HUES6 (cell line): Measurements from ENCODE around the gene SPANXD.
"Not testable (repeated sequence)": the region's sequence is repeated elsewhere in the genome, so short reads cannot be mapped to it uniquely, and the experiment has no call there.

Experiments used
- H3K27ac ChIP-seq: 2 replicates; pipeline ENCODE4 v1.7.0; 2013; ENCODE audit warnings: low read depth, mild to moderate bottlenecking, low read length, inconsistent platforms
- H3K27me3 ChIP-seq: 2 replicates; pipeline ENCODE4 v1.6.1; 2013; ENCODE audit warnings: low read length; ENCODE audit not compliant: control insufficient read depth, insufficient read depth
- H3K36me3 ChIP-seq: 2 replicates; pipeline ENCODE4 v1.6.1; 2013; ENCODE audit warnings: low read length; ENCODE audit not compliant: control insufficient read depth, insufficient read depth
- H3K4me1 ChIP-seq: 2 replicates; pipeline ENCODE4 v1.6.1; 2013; ENCODE audit warnings: low read length; ENCODE audit not compliant: control insufficient read depth, insufficient read depth
- H3K4me3 ChIP-seq: 2 replicates; pipeline ENCODE4 v1.5.1; 2013; ENCODE audit warnings: low read depth, low read length
- H3K9ac ChIP-seq: one replicate; pipeline ENCODE4 v1.6.1; 2013; ENCODE audit warnings: mild to moderate bottlenecking, low read length
- H3K9me3 ChIP-seq: 2 replicates; pipeline ENCODE4 v1.6.1; 2013; ENCODE audit warnings: low read depth, low read length; ENCODE audit not compliant: control insufficient read depth, insufficient read depth

SPANXD gene, protein sequence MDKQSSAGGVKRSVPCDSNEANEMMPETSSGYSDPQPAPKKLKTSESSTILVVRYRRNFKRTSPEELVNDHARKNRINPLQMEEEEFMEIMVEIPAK

DNA sequence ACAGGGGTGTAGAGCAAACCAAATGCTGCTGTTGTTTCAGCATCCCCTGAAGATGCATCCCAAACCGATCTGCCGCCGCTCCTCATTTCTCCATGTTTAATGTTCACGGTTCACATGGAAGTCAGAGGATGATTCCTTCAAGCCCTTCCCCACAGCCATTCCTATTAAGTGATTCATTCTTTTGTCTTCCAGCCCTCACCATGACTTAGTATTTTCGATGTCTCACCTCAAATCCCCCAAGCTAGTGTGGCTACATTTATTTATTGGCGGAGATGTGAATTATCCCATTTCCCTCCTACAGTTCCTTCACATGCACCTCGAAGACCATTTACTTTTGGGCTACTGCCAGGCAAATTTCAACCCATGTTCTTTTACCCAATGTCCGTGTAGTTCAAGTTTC is at the start of gene SPANXD:
SPANXD (minus strand) TSS at position 101 of the 400 bp plus-strand sequence. CDS start 334 bp downstream, outside the sequence.
- not testable (repeated sequence) for H3K27ac ChIP-seq, H3K4me3 ChIP-seq, H3K27me3 ChIP-seq, H3K9ac ChIP-seq, H3K4me1 ChIP-seq, H3K36me3 ChIP-seq, H3K9me3 ChIP-seq

DNA sequence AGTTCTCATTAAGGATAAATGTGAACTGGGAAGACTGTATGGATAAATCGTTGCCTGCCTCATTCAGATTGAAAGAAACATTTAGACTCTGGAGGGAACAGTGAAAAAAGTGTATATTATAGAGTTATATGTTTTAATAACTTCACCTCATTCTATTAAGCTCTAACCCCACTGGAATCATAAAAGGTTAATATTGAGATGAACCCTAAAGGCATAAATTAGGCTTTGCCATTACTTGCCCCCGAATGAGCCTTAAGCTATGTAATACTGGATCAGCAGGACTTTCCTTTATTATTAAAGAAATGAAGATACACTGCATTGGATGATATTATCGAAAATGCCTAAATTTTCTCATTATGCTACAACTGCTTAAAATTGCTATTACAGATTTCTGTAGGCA is 44.1 kb upstream of the SPANXD start:
- H3K9me3 ChIP-seq = no peaks in the 10 kb centered on the region
- no peak overlapping the region for H3K9ac ChIP-seq
- no peaks in the 10 kb centered on the region for H3K36me3 ChIP-seq
- no peaks in the 10 kb centered on the region for H3K27me3 ChIP-seq
- no peak overlapping the region for H3K27ac ChIP-seq
- H3K4me3 ChIP-seq = no peak overlapping the region
- H3K4me1 ChIP-seq = no peaks in the 10 kb centered on the region

DNA sequence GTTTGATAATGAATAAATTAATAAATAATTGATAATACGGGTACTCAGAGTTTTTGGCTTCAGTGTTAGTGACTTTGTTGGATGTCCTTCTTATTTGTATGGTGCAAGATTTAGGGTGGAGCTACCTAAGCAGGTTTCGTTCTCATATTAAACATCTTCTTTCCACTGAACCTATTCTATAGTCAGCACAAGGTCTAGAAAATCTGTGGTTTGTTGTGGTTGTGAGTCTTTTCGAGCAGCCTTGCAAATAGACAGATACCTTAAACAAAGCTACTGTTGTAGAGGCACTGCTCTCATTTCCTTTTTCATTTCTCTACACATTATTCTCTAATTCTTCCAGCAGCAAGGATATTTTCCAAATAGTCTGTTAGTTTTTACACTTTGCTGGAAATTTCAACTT is 38.1 kb upstream of the SPANXD start:
- no peak overlapping the region for H3K27ac ChIP-seq
- H3K27me3 ChIP-seq = no peaks in the 10 kb centered on the region
- no peaks in the 10 kb centered on the region for H3K36me3 ChIP-seq
- no peaks in the 10 kb centered on the region for H3K4me1 ChIP-seq
- no peak overlapping the region for H3K9ac ChIP-seq
- H3K9me3 ChIP-seq = no peaks in the 10 kb centered on the region
- H3K4me3 ChIP-seq = no peak overlapping the region

DNA sequence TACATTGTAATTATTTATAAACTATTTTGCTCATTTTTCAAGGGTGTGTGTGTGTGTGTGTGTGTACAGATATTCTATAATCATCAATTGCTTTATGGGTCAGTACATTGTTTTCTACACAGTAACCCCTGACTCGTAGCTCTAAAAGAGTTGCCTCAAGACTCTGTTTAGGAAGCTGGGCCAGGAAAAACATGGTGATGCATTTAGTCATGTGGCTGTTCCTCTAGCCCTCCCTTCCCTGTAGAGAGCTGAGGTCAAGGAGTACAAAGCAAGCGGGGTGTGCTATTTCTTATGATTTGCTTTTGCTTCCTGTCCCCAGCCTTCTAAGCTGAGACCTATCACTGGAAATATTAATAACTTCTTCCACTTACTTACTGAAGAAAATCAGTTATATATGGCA is 34.8 kb upstream of the SPANXD start:
- no peak overlapping the region for H3K27ac ChIP-seq

DNA sequence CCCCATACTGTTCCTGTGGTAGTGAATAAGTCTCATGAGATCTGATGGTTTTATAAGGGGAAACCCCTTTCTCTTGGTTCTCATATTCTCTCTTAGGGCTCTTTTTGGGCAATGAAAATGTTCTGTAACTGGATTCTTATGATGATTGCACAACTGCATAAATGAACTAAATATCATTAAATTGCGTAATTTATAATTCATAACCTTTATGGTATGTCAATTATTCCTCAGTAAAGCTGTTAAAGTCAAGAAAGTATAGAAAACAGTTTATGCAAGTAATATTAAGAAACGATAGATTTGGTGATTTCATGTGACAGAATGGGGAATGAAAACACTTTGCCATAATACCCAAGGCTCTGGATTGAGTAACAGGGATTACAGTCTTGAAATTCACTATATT is 33.5 kb upstream of the SPANXD start:
- H3K36me3 ChIP-seq = no peaks in the 10 kb centered on the region
- no peaks in the 10 kb centered on the region for H3K9me3 ChIP-seq
- H3K4me1 ChIP-seq = no peaks in the 10 kb centered on the region
- no peak overlapping the region for H3K9ac ChIP-seq
- no peak overlapping the region for H3K27ac ChIP-seq
- no peak overlapping the region for H3K4me3 ChIP-seq
- H3K27me3 ChIP-seq = no peaks in the 10 kb centered on the region

More for the DNA sequence above, 34.8 kb upstream of the SPANXD start:
- Histone ChIP-seq H3K36me3 (no peaks in the 10 kb centered on the region), H3K4me1 (no peaks in the 10 kb centered on the region), H3K4me3 (no peak overlapping the region), H3K9ac (no peak overlapping the region), H3K9me3 (no peaks in the 10 kb centered on the region), H3K27me3 (no peaks in the 10 kb centered on the region)

DNA sequence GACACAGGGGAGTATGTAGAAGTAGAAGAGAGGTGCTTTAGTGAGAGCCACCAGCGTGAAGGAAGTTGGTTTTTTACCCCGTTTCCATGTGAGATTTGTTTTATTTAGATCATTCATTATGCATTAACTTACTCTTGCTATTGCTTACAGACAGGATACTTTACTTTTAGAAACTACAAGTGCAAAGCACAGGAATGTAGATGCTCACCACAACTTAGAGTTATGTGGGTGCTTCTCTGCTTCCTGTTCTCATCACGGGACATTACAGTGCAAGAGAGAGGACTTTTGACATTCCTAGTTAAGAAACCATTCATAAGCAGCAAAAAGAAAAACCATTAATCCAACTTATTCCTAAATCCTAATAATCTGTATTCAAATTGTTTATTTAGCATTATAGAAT is 25.6 kb upstream of the SPANXD start:
- Histone ChIP-seq H3K9ac (no peak overlapping the region), H3K4me1 (no peaks in the 10 kb centered on the region), H3K4me3 (no peak overlapping the region), H3K27me3 (no peaks in the 10 kb centered on the region; the same call in 1 of the 2 replicates), H3K27ac (no peak overlapping the region), H3K9me3 (no peaks in the 10 kb centered on the region), H3K36me3 (no peaks in the 10 kb centered on the region)

DNA sequence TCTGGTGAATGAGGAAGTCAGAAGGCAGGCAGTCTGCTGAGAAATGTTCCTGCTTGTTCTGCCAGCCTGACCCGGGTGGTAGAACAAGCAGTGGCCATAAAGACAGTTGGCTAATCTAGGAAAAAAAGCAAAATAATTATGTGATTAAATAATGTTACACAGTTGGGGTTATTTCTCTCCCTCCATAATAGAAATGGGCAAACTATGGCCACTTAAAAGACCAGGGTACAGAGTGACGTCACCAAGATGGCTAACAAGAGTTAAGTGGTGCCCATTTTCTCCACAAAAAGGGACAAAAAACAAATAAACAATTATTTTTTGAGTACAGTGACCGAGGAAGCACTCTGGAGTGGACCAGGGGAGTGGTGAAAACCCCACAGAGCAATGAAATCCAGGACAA is 16.1 kb upstream of the SPANXD start:
- H3K4me3 ChIP-seq = no peak overlapping the region
- no peaks in the 10 kb centered on the region; the same call in 1 of the 2 replicates for H3K9me3 ChIP-seq
- H3K9ac ChIP-seq = no peak overlapping the region
- no peaks in the 10 kb centered on the region for H3K36me3 ChIP-seq
- H3K4me1 ChIP-seq = no peaks in the 10 kb centered on the region
- H3K27me3 ChIP-seq = no peaks in the 10 kb centered on the region
- H3K27ac ChIP-seq = no peak overlapping the region

DNA sequence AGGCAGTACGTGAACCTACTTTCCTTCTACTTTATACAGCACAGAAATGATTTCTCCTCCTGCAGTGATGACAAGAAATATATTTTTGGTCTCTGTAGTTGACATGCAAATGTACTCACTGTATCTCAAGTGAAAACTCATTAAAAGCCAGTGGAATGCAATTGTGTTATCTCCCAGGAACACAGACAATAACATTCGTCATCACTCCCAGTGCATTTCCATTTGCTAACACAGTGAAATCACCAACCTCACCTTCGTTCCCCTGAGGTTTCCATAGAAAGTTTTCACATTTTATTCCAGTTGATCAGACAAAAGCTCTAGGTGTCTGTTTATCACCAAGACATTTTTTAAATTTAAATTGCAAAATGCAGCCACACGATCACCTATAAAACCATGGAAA is 2.5 kb upstream of the SPANXD start:
- Histone ChIP-seq H3K9ac (no peak overlapping the region), H3K9me3 (no peaks in the 10 kb centered on the region), H3K4me3 (no peak overlapping the region), H3K27ac (no peak overlapping the region), H3K27me3 (no peaks in the 10 kb centered on the region), H3K4me1 (no peaks in the 10 kb centered on the region), H3K36me3 (no peaks in the 10 kb centered on the region)

DNA sequence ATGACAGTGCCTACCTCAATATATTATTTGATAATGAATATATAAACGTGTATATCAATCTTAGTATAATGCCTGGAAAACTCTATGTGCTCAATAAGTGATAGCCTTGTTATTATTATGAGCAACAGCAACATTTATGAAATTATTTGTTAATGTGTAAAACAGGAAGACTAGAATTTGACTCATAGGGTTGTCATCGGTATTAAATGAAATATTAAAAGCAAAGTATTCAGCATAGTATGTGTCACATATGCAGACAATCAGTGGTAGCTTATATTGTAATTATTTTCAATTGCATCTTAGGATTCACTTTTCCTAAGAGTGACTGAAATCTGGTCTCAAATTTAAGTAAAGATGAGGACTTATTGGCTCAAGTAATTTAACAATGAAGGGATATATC is 24.6 kb downstream of the SPANXD start:
- no peaks in the 10 kb centered on the region for H3K4me1 ChIP-seq
- no peaks in the 10 kb centered on the region for H3K9me3 ChIP-seq
- no peaks in the 10 kb centered on the region; the same call in 1 of the 2 replicates for H3K27me3 ChIP-seq
- no peak overlapping the region for H3K4me3 ChIP-seq
- H3K27ac ChIP-seq = no peak overlapping the region
- no peak overlapping the region for H3K9ac ChIP-seq
- no peaks in the 10 kb centered on the region for H3K36me3 ChIP-seq

DNA sequence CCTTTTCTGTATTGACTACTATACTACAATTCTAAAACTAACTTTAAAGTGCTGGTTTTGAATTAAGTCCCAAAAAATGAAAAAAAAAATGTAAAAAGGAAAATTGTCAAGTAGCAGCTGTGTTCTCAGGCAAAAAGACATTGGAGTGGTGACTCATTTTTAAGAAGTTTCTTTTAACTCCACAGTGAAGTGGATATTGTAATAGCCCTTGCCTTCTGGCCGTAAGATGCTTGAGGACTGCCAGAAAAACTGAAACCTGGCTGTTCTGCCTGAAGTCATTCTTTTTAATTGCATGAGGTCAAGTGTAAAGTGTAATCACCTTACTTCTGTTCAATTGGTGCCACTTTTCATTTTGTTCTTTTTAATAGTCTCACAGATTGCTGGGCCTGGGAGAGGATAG is 28.9 kb downstream of the SPANXD start:
- H3K9ac ChIP-seq = no peak overlapping the region
- H3K4me3 ChIP-seq = no peak overlapping the region
- H3K27ac ChIP-seq = no peak overlapping the region
- H3K36me3 ChIP-seq = no peaks in the 10 kb centered on the region
- H3K9me3 ChIP-seq = no peaks in the 10 kb centered on the region
- H3K4me1 ChIP-seq = no peaks in the 10 kb centered on the region
- no peaks in the 10 kb centered on the region for H3K27me3 ChIP-seq

DNA sequence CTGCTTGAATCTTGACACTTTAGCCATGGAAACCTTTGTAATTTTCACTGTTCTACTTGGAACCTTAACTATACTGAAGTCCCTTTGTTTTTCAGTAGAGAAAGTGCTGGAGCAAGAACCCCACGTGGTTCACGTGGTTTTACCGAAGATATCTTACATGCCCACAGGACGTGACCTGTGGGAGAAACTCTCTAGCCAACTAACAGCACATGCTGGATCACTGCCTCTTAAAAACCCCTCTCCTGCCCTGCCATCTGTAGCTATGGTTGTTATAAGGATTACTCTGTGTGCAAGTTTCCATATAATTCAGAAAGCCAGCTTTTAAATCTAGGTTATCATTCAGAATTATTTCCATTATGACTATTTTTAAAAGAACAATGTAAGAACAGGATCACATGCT is 30.2 kb downstream of the SPANXD start:
- H3K9me3 ChIP-seq = no peaks in the 10 kb centered on the region
- no peaks in the 10 kb centered on the region for H3K4me1 ChIP-seq
- H3K27ac ChIP-seq = no peak overlapping the region
- no peaks in the 10 kb centered on the region for H3K27me3 ChIP-seq
- H3K4me3 ChIP-seq = no peak overlapping the region
- H3K9ac ChIP-seq = no peak overlapping the region
- no peaks in the 10 kb centered on the region for H3K36me3 ChIP-seq

DNA sequence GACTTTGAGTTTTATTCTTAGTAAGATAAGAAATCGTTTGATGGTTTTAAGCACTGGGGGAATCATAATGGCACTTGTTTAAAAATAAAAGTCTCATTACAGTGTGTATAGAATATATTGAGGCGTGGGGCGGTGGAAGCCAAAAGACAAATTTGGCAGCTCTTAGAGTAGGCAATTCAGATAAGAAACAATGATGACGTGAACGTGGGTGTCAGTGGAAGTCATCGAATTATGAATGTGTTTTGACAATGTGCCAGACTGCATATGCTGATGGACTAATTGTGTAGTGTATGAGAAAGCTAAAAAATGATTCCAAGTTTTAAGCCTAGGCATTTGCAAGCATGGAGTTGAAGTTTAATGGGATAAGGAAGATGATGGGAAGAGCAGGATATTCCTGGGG is 35.8 kb downstream of the SPANXD start:
- Histone ChIP-seq H3K27ac (no peak overlapping the region), H3K4me1 (no peaks in the 10 kb centered on the region), H3K27me3 (no peaks in the 10 kb centered on the region), H3K9ac (no peak overlapping the region), H3K9me3 (no peaks in the 10 kb centered on the region), H3K36me3 (no peaks in the 10 kb centered on the region), H3K4me3 (no peak overlapping the region)
